Measurements from ENCODE around the gene KRTAP16-1. TPM values are rescaled to one million over a fixed set of nuclear protein-coding genes. Genes with fewer than 3 reads are reported as not detected.
"Not testable (repeated sequence)": the region's sequence is repeated elsewhere in the genome, so short reads cannot be mapped to it uniquely, and the experiment has no call there.

Gene KRTAP16-1
- total RNA-seq, 1 donor from 2014 or later: not detected

DNA sequence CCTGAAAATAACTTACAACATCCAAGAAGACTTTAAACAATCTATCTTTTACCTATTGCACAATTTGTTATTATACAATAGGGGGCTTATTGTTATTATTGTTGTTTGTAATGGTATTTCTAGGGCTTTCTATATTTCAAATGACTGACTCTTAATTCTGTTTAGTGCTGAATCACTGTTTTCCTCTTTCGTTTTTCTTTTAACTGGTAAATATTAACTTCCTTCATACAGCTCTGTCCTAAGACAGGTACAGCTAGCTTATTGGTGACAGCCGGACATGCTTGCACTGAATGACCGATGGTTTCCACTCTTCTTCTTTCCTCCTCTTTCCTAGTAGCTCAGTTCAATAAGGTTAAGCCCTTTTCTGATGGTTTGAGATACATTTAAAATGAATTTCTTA, 22.1 kb downstream of the KRTAP16-1 start:
- Histone ChIP-seq H3K27me3 (no peaks in the 10 kb centered on the region), H3K4me3 (no peak overlapping the region), H3K36me3 (no peaks in the 10 kb centered on the region), H3K27ac (no peak overlapping the region), H3K9me3 (no peaks in the 10 kb centered on the region), H3K4me1 (no peaks in the 10 kb centered on the region)
- intact Hi-C loops (cut with DNase I): no loop called here
- TF ChIP-seq, protein P1, sequence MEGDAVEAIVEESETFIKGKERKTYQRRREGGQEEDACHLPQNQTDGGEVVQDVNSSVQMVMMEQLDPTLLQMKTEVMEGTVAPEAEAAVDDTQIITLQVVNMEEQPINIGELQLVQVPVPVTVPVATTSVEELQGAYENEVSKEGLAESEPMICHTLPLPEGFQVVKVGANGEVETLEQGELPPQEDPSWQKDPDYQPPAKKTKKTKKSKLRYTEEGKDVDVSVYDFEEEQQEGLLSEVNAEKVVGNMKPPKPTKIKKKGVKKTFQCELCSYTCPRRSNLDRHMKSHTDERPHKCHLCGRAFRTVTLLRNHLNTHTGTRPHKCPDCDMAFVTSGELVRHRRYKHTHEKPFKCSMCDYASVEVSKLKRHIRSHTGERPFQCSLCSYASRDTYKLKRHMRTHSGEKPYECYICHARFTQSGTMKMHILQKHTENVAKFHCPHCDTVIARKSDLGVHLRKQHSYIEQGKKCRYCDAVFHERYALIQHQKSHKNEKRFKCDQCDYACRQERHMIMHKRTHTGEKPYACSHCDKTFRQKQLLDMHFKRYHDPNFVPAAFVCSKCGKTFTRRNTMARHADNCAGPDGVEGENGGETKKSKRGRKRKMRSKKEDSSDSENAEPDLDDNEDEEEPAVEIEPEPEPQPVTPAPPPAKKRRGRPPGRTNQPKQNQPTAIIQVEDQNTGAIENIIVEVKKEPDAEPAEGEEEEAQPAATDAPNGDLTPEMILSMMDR (IDR thresholded peaks at IDR 0.05): no peak
- DNase-seq (ENCODE audit: low spot score in 2 of 2): no peak

DNA sequence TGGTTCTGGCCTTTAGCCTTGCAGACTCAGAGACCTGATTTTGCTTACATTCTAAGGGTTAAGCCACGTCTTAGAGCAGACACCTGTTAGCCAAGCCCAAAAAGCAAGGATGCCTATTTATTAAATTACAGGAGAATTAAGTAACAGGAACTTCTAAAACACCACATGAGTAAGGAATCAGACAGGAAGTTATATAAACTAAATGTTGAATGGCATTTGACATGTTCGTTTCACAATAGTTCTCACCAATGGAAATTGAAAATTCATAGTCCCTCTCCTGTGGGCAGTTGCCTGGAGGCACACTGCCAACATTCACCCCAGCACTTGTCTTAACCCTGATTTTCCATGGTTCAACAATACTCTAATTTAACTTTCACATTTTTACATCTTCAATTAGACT, 24.6 kb downstream of the KRTAP16-1 start:
- H3K36me3 ChIP-seq: no peaks in the 10 kb centered on the region
- H3K27ac ChIP-seq: no peak overlapping the region
- H3K27me3 ChIP-seq: no peaks in the 10 kb centered on the region
- TF ChIP-seq, protein P1 (IDR thresholded peaks at IDR 0.05): no peak
- H3K4me3 ChIP-seq: no peak overlapping the region
- H3K9me3 ChIP-seq: no peaks in the 10 kb centered on the region
- no peak for DNase-seq (ENCODE audit: low spot score in 2 of 2)
- intact Hi-C loops (cut with DNase I): no loop called here
- no peaks in the 10 kb centered on the region for H3K4me1 ChIP-seq

DNA sequence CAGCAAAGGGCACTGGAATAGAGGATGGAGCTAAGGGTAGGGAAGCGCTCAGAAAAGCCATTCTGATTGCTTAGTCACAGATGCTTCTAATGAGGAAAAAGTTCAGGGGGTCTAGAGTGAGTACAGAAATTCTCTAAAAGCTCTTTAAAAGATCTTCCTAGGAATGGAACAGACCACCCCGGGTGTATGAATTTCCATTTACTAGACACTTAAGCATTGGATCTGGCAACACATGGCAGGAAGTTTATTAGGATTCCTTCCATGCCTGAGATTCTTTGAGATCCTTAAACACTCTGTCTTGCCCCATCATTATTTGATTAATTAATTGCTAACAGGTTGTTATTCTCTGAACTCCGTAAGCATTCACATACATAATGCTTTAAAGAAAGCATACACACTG, 25.1 kb downstream of the KRTAP16-1 start:
- Histone ChIP-seq H3K4me3 (no peak overlapping the region), H3K27ac (no peak overlapping the region), H3K27me3 (no peaks in the 10 kb centered on the region), H3K9me3 (no peaks in the 10 kb centered on the region), H3K36me3 (no peaks in the 10 kb centered on the region), H3K4me1 (no peaks in the 10 kb centered on the region)
- intact Hi-C loops (cut with DNase I): no loop called here
- TF ChIP-seq, protein P1 (IDR thresholded peaks at IDR 0.05): no peak
- DNase-seq (ENCODE audit: low spot score in 2 of 2): no peak

DNA sequence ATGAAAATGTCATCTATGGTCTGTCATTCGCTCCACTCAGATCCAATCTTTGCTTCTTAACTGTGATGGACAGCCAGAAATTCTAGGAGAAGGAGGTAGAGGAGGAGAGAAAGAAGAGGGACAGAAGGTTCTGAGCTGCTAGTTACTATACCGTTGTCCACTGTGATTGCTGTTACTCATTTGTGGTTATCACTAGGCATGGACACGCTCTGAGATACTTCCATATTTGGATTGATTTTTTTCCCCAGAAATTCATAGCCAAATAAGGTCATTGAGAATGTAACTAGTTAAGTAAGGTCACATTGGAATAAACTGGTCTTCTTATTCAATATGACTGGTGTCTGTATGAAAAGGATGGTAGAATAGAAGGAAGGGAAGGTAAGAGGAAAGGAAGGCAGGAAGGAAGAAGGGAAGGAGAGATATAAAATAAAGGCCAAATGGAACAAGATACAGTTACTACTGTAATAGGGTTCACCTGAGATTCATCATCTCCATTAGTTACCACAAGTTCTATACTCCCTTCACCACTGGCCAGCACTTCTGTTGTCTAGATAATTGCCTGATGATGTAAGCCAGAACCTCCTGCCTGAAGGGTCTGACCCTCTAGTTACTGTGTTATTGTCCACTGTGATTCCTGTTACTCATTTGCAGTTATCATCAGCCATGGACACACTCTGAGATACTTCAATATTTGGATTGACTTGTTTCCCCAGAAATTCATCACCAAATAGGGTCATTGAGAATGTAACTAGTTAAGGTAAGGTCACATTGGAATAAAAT, 30.7 kb downstream of the KRTAP16-1 start:
- no peak overlapping the region for H3K27ac ChIP-seq
- intact Hi-C loops (cut with DNase I): no loop called here

DNA sequence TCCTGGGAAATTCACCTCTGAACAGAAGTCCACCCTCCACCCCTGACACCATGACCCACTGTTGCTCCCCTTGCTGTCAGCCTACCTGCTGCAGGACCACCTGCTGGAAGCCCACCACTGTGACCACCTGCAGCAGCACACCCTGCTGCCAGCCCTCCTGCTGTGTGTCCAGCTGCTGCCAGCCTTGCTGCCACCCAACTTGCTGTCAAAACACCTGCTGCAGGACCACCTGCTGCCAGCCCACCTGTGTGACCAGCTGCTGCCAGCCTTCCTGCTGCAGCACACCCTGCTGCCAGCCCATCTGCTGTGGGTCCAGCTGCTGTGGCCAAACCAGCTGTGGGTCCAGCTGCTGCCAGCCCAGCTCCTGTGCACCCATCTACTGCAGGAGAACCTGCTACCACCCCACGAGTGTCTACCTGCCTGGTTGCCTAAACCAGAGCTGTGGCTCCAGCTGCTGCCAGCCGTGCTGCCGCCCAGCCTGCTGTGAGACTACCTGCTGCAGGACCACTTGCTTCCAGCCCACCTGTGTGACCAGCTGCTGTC, 33.4 kb downstream of the KRTAP16-1 start, which contains the start of gene KRTAP9-7:
KRTAP9-7 (plus strand) TSS at position 51 of the 543 bp plus-strand sequence; CDS start at position 51, 0 bp downstream.
- H3K4me3 ChIP-seq; H3K36me3 ChIP-seq; DNase-seq (ENCODE audit: low spot score in 2 of 2); H3K4me1 ChIP-seq; intact Hi-C loops (cut with DNase I); H3K27ac ChIP-seq; H3K9me3 ChIP-seq; H3K27me3 ChIP-seq: not testable (repeated sequence)

More for the DNA sequence above, 30.7 kb downstream of the KRTAP16-1 start:
- H3K27me3 ChIP-seq: no peaks in the 10 kb centered on the region
- H3K4me3 ChIP-seq: no peak overlapping the region
- no peak for DNase-seq (ENCODE audit: low spot score in 2 of 2)
- H3K4me1 ChIP-seq: no peaks in the 10 kb centered on the region
- no peaks in the 10 kb centered on the region for H3K36me3 ChIP-seq
- TF ChIP-seq, protein P1 (IDR thresholded peaks at IDR 0.05): no peak
- H3K9me3 ChIP-seq: no peaks in the 10 kb centered on the region

DNA sequence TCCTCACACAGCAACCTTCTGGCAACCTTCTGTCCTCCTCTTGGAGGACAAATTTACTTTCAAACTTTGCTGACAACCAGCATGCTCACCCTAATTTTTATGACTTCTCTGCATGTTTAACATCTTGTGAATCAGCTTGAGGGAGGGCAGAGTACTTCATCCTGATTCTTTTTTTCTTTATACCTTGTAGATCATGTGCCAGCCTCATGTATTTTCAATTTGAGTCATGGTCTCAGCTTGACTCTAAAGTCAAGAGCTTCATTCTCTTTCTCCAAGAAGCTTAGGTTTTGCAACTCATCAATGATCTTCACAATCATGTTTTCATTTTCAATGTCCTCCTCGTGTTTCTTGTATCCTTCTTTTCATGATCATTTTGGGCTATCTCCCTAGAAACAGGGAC, 37.3 kb downstream of the KRTAP16-1 start:
- Histone ChIP-seq H3K36me3 (no peaks in the 10 kb centered on the region), H3K27ac (no peak overlapping the region), H3K4me1 (no peaks in the 10 kb centered on the region), H3K9me3 (no peaks in the 10 kb centered on the region), H3K4me3 (no peak overlapping the region), H3K27me3 (no peaks in the 10 kb centered on the region)
- no peak for DNase-seq (ENCODE audit: low spot score in 2 of 2)
- intact Hi-C loops (cut with DNase I): no loop called here
- TF ChIP-seq, protein P1 (IDR thresholded peaks at IDR 0.05): no peak

DNA sequence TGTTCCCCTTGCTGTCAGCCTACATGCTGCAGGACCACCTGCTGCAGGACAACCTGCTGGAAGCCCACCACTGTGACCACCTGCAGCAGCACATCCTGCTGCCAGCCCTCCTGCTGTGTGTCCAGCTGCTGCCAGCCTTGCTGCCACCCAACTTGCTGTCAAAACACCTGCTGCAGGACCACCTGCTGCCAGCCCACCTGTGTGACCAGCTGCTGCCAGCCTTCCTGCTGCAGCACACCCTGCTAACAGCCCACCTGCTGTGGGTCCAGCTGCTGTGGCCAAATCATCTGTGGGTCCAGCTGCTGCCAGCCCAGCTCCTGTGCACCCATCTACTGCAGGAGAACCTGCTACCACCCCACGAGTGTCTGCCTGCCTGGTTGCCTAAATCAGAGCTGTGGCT, 37.8 kb downstream of the KRTAP16-1 start:
- H3K4me3 ChIP-seq; H3K9me3 ChIP-seq; H3K4me1 ChIP-seq; H3K27me3 ChIP-seq; H3K27ac ChIP-seq; DNase-seq (ENCODE audit: low spot score in 2 of 2); intact Hi-C loops (cut with DNase I); H3K36me3 ChIP-seq: not testable (repeated sequence)

Measured in ascending aorta (tissue), 2 donors.